Large intestine (tissue), 3 donors: ENCODE results near the gene RAB4A. TPM values are rescaled to one million over a fixed set of nuclear protein-coding genes. Genes with fewer than 3 reads are reported as not detected.

Experiments
- DNase-seq, 2 donors: peaks; one replicate each; pipeline versions ENCODE4 v3.0.0 to v3.0.0-alpha.2; 2013
- H3K27ac ChIP-seq: one replicate; pipeline ENCODE4 v1.5.1; 2013; ENCODE audit warnings: low read length
- H3K27me3 ChIP-seq: 2 replicates; pipeline ENCODE4 v1.6.1; 2013; ENCODE audit warnings: low read length; ENCODE audit not compliant: control insufficient read depth, insufficient read depth
- H3K36me3 ChIP-seq: 2 replicates; pipeline ENCODE4 v1.6.1; 2013; ENCODE audit warnings: low read length; ENCODE audit not compliant: control insufficient read depth, insufficient read depth
- H3K4me1 ChIP-seq: one replicate; pipeline ENCODE4 v1.6.1; 2013; ENCODE audit warnings: low read length; ENCODE audit not compliant: control insufficient read depth, insufficient read depth
- H3K4me3 ChIP-seq: one replicate; pipeline ENCODE4 v1.5.1; 2013; ENCODE audit warnings: low read length
- H3K9me3 ChIP-seq: one replicate; pipeline ENCODE4 v1.6.1; 2013; ENCODE audit warnings: mild to moderate bottlenecking, low read depth, low read length, moderate library complexity; ENCODE audit not compliant: control insufficient read depth
- WGBS: methylation state at CpG from one replicate; pipeline ENCODE4 v1.1.5; 2013; ENCODE audit warnings: low lambda C conversion rate; ENCODE audit not compliant: insufficient coverage; 5-methylcytosine and 5-hydroxymethylcytosine counted together
- polyA plus RNA-seq: library from polyadenylated mRNA; unstranded; fragments of 120-200 nt; gene quantifications from one replicate; pipeline ENCODE4 v1.2.1, GENCODE V29; 2013

Gene RAB4A
- polyA plus RNA-seq, 1 donor, result 60.2 TPM

- Histone ChIP-seq H3K4me3 (no peak overlapping the region), H3K27ac (no peak overlapping the region)
- DNase-seq, result peak in 1 of 2 donors; percentile 66
Observed at GRCh38 chr1:229229137-229229720, 41.7 kb upstream of the RAB4A start.

DNA sequence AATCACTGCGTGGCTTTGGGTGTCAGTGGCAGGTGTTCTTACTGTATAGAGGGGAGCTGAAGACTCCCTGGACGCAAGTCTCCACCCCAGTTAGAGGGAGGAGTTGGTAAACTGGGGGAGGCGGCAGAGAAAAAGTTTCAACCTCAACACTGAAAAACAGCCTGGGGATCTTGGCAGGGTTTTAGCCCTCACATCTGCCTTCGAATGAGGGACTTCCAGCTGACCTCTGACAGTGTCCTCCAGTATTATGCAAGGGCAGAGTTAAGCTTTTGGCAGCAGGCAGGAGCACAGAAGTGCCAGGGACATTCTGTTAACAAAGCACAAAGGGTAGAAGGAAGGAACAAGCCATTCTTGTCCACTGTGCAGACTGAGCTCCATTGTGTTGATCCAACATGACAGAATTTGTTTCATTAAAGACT is 41.2 kb upstream of the RAB4A start:
- Histone ChIP-seq H3K4me3 (no peak overlapping the region), H3K27me3 (no peaks in the 10 kb centered on the region), H3K4me1 (peaks cover 25% of the 10 kb centered on the region), H3K9me3 (no peaks in the 10 kb centered on the region), H3K27ac (no peak overlapping the region), H3K36me3 (no peaks in the 10 kb centered on the region)
- 20% methylated on average over 1 of the region's 4 CpGs for WGBS
- DNase-seq, result no peak

More at GRCh38 chr1:229229137-229229720, 41.7 kb upstream of the RAB4A start:
- H3K4me1 ChIP-seq, result peaks cover 29% of the 10 kb centered on the region
- no peaks in the 10 kb centered on the region for H3K27me3 ChIP-seq
- no peaks in the 10 kb centered on the region for H3K36me3 ChIP-seq
- WGBS, result no CpG with 5 or more reads among the region's 7 CpGs
- H3K9me3 ChIP-seq, result no peaks in the 10 kb centered on the region

- 80% methylated on average over 3 of the region's 14 CpGs for WGBS
Observed at GRCh38 chr1:229230140-229230892, 40.6 kb upstream of the RAB4A start.

GRCh38 chr1:229230893-229231753 is 39.8 kb upstream of the RAB4A start:
- H3K27me3 ChIP-seq, result no peaks in the 10 kb centered on the region
- DNase-seq, result no peak
- WGBS, result 100% methylated on average over 2 of the region's 9 CpGs
- no peak overlapping the region for H3K4me3 ChIP-seq
- H3K9me3 ChIP-seq, result no peaks in the 10 kb centered on the region
- no peak overlapping the region for H3K27ac ChIP-seq
- H3K36me3 ChIP-seq, result no peaks in the 10 kb centered on the region
- peaks cover 16% of the 10 kb centered on the region for H3K4me1 ChIP-seq

More at GRCh38 chr1:229230140-229230892, 40.6 kb upstream of the RAB4A start:
- Histone ChIP-seq H3K36me3 (no peaks in the 10 kb centered on the region), H3K9me3 (no peaks in the 10 kb centered on the region), H3K27ac (no peak overlapping the region), H3K4me3 (no peak overlapping the region), H3K4me1 (peaks cover 19% of the 10 kb centered on the region), H3K27me3 (no peaks in the 10 kb centered on the region)
- DNase-seq, result no peak

- Histone ChIP-seq H3K36me3 (no peaks in the 10 kb centered on the region), H3K9me3 (no peaks in the 10 kb centered on the region), H3K27ac (no peak overlapping the region), H3K4me1 (peaks cover 16% of the 10 kb centered on the region), H3K27me3 (no peaks in the 10 kb centered on the region), H3K4me3 (no peak overlapping the region)
- WGBS, result no CpG with 5 or more reads among the region's 3 CpGs
- no peak for DNase-seq
Observed at GRCh38 chr1:229231754-229232119, 39.2 kb upstream of the RAB4A start.

DNA sequence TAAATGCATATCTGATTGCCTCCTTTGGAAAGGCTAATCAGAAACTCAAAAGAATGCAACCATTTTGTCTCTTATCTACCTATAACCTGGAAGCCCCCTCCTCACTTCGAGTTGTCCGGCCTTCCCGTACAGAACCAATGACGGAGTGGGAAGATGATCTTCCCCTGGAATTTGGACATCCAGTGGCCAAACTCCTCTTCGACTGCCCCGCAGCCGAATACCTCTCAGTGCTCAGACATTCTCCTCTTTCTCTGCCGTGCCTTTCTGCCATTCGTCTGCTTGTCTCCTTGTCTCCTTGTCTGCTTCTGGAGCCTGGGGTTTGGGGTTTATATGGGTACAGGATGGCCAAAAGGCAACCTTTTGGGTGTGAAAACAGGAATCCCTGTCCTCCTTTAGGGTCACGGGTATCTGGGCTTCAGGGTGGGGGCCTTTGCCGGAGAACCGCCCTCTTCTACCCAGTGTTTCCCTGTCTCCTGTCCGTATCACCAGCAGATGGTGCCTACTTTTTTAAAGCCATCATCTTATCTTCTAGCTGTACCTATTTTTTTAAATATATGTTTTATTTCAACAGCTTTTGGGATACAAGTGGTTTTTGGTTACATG is 35.9 kb upstream of the RAB4A start:
- Histone ChIP-seq H3K27ac (no peak overlapping the region), H3K27me3 (no peaks in the 10 kb centered on the region), H3K4me1 (peaks cover 2% of the 10 kb centered on the region), H3K9me3 (no peaks in the 10 kb centered on the region), H3K36me3 (no peaks in the 10 kb centered on the region), H3K4me3 (no peak overlapping the region)
- DNase-seq, result no peak
- WGBS, result 80% methylated on average over 5 of the region's 13 CpGs

DNA sequence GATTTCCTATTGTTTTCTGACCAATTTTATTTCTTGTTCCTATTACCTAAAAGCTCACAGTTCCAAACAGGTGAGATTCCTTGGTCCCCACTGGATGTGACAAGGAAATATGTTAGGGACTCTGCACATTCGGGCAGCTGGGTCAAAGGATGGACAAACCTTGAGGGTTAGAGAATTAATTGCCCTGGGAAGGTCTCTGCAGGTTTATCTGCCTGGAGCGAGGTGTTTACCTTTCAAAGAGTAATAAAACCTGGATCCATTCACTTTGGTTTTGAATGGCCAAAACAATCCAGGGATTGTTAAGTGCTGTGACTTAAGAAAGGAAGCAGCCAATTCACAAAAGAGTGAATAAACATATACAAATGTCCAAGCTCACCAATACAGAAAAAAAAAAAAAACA is 33.6 kb upstream of the RAB4A start:
- no CpG with 5 or more reads among the region's 2 CpGs for WGBS
- Histone ChIP-seq H3K27me3 (no peaks in the 10 kb centered on the region), H3K4me1 (no peaks in the 10 kb centered on the region), H3K9me3 (no peaks in the 10 kb centered on the region), H3K27ac (no peak overlapping the region), H3K4me3 (no peak overlapping the region), H3K36me3 (no peaks in the 10 kb centered on the region)
- no peak for DNase-seq

- DNase-seq, result no peak
- H3K36me3 ChIP-seq, result no peaks in the 10 kb centered on the region
- H3K27me3 ChIP-seq, result no peaks in the 10 kb centered on the region
- no peak overlapping the region for H3K27ac ChIP-seq
- H3K4me1 ChIP-seq, result no peaks in the 10 kb centered on the region
- WGBS, result no CpG with 5 or more reads among the region's 1 CpG
- no peaks in the 10 kb centered on the region for H3K9me3 ChIP-seq
- no peak overlapping the region for H3K4me3 ChIP-seq
Observed at GRCh38 chr1:229238231-229238630, 32.7 kb upstream of the RAB4A start.

- H3K27ac ChIP-seq, result no peak overlapping the region
- H3K9me3 ChIP-seq, result peaks cover 4% of the 10 kb centered on the region
- H3K4me1 ChIP-seq, result no peaks in the 10 kb centered on the region
- H3K36me3 ChIP-seq, result no peaks in the 10 kb centered on the region
- H3K27me3 ChIP-seq, result no peaks in the 10 kb centered on the region
- H3K4me3 ChIP-seq, result no peak overlapping the region
- no CpG with 5 or more reads among the region's 6 CpGs for WGBS
- DNase-seq, result no peak
Observed at GRCh38 chr1:229238674-229239415, 32.1 kb upstream of the RAB4A start.
